Neural cell (in vitro differentiated cells): ENCODE results near the gene PSMB11. TPM values are rescaled to one million over a fixed set of nuclear protein-coding genes. Genes with fewer than 3 reads are reported as not detected.

Experiments used
- H2AFZ ChIP-seq: fragments of 200-600, 300-800 bp; sonication (generic), shearing (Covaris generic); 2 replicates; pipeline ENCODE4 v1.6.0; 2014; ENCODE audit warnings: low read depth, mild to moderate bottlenecking, antibody characterized with exemption, low read length, moderate library complexity
- H3F3A ChIP-seq: fragments of 200-600 bp; shearing (Covaris generic); 2 replicates; pipeline ENCODE4 v1.6.1; 2016; ENCODE audit warnings: mild to moderate bottlenecking, moderate library complexity, mixed read lengths, antibody characterized with exemption, low read length; ENCODE audit not compliant: insufficient read depth, poor library complexity, severe bottlenecking
- H3K27ac ChIP-seq: fragments of 200-600, 300-800 bp; sonication (generic), shearing (Covaris generic); 2 replicates; pipeline ENCODE4 v1.5.1; 2014; ENCODE audit warnings: mild to moderate bottlenecking, low read length, moderate library complexity
- H3K27me3 ChIP-seq: fragments of 300-800, 200-600 bp; sonication (generic), shearing (Covaris generic); 2 replicates; pipeline ENCODE4 v1.6.0; 2014; ENCODE audit warnings: mild to moderate bottlenecking, low read depth, low read length, moderate library complexity; ENCODE audit not compliant: insufficient read depth
- H3K36me3 ChIP-seq: fragments of 300-800, 200-600 bp; sonication (generic), shearing (Covaris generic); 2 replicates; pipeline ENCODE4 v1.5.1; 2014; ENCODE audit warnings: mild to moderate bottlenecking, antibody characterized with exemption, low read length, moderate library complexity; ENCODE audit not compliant: insufficient read depth
- H3K4me2 ChIP-seq: fragments of 300-800, 200-600 bp; sonication (generic), shearing (Covaris generic); 2 replicates; pipeline ENCODE4 v1.6.0; 2014; ENCODE audit warnings: mild to moderate bottlenecking, low read length
- H3K4me3 ChIP-seq: fragments of 300-800, 200-600 bp; sonication (generic), shearing (Covaris generic); 2 replicates; pipeline ENCODE4 v1.5.1; 2014; ENCODE audit warnings: mild to moderate bottlenecking, low read length, moderate library complexity
- H3K79me2 ChIP-seq: fragments of 200-600 bp; shearing (Covaris generic); replicated peaks from 2 replicates; pipeline ENCODE4 v1.6.0; 2014; ENCODE audit warnings: mild to moderate bottlenecking, low read length, moderate library complexity; ENCODE audit not compliant: insufficient read depth
- H3K9ac ChIP-seq: fragments of 300-800, 200-600 bp; sonication (generic), shearing (Covaris generic); 2 replicates; pipeline ENCODE4 v1.6.1; 2016; ENCODE audit warnings: mild to moderate bottlenecking, low read length, mixed read lengths
- H3K9me2 ChIP-seq: fragments of 200-600 bp; shearing (Covaris generic); 2 replicates; pipeline ENCODE4 v1.6.1; 2016; ENCODE audit warnings: mild to moderate bottlenecking, low read length, mixed read lengths; ENCODE audit not compliant: insufficient read depth
- H3K9me3 ChIP-seq: fragments of 200-600, 300-800 bp; sonication (generic), shearing (Covaris generic); 2 replicates; pipeline ENCODE4 v1.6.1; 2016; ENCODE audit warnings: mild to moderate bottlenecking, mixed run types, low read length, moderate library complexity, mixed read lengths
- H4K20me1 ChIP-seq: fragments of 200-600 bp; shearing (Covaris generic); 2 replicates; pipeline ENCODE4 v1.6.1; 2016; ENCODE audit warnings: mild to moderate bottlenecking, mixed run types; ENCODE audit not compliant: insufficient read depth
- CTCF ChIP-seq: fragments of 450-650 bp; IDR thresholded peaks from 2 replicates; pipeline ENCODE4 v1.5.1; 2014; ENCODE audit warnings: antibody characterized with exemption, mild to moderate bottlenecking, moderate library complexity; ENCODE audit not compliant: poor library complexity, severe bottlenecking
- EP300 ChIP-seq: fragments of 450-650 bp; conservative IDR thresholded peaks from 2 replicates; pipeline ENCODE4 v1.6.1; 2014; ENCODE audit warnings: antibody characterized with exemption, mild to moderate bottlenecking, moderate library complexity; ENCODE audit not compliant: poor library complexity, severe bottlenecking
- EZH2 ChIP-seq: fragments of 200-600, 300-800 bp; shearing (Covaris generic), sonication (generic); IDR thresholded peaks from 2 replicates; pipeline ENCODE4 v1.6.1; 2014; ENCODE audit warnings: antibody characterized with exemption, low read length, borderline replicate concordance, mild to moderate bottlenecking; ENCODE audit not compliant: insufficient read depth, poor library complexity, severe bottlenecking
- MXI1 ChIP-seq: fragments of 450-650 bp; conservative IDR thresholded peaks from 2 replicates; pipeline ENCODE4 v1.6.1; 2014; ENCODE audit warnings: antibody characterized with exemption, mild to moderate bottlenecking; ENCODE audit not compliant: poor library complexity, severe bottlenecking
- POLR2AphosphoS5 ChIP-seq: IDR thresholded peaks from 2 replicates; pipeline ENCODE4 v1.6.1; 2012
- RAD21 ChIP-seq: fragments of 450-650 bp; conservative IDR thresholded peaks from 2 replicates; pipeline ENCODE4 v1.6.1; 2014; ENCODE audit warnings: antibody characterized with exemption, mild to moderate bottlenecking, moderate library complexity
- SMC3 ChIP-seq: fragments of 450-650 bp; conservative IDR thresholded peaks from 2 replicates; pipeline ENCODE4 v1.6.1; 2014; ENCODE audit warnings: antibody characterized with exemption, mild to moderate bottlenecking, moderate library complexity; ENCODE audit not compliant: poor library complexity
- TAF1 ChIP-seq: IDR thresholded peaks from 2 replicates; pipeline ENCODE4 v1.6.1; 2012; ENCODE audit warnings: low read depth
- polyA plus RNA-seq: library from polyadenylated mRNA; depleted of rRNA; stranded (reverse); fragments of >200 nt; gene quantifications from 2 replicates; pipeline ENCODE4 v1.2.3, GENCODE V29; 2014
- TF ChIP-seq, protein P1 (sequence below): IDR thresholded peaks from 2 replicates; pipeline ENCODE4 v1.6.1; 2012; ENCODE audit warnings: borderline replicate concordance

Gene PSMB11
- polyA plus RNA-seq, 1 donor from 2014 or later: not detected

DNA sequence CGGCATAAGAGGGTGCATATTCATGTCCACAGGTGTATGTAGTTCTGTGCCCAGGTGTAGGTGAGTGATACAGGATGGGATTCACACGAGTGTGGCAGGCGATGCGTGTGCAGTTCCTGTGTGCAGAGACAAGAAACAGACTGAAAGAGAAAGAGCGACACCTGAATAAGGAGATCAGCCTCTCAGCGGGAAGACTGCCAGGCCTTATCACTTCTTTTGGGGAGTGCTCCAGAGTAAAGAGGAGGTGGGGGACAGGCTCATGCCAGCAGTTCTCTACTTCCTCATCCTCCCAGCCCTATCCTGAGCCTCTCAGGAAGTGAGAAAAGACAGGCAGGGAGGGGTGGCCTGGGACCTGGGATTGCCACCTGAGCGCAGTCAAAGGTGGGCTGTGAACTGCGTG, 2.8 kb downstream of the PSMB11 start:
- Histone ChIP-seq H3K9me2 (no peaks in the 10 kb centered on the region), H2AFZ (no peak overlapping the region), H3K79me2 (no peaks in the 10 kb centered on the region), H3K27me3 (no peaks in the 10 kb centered on the region), H3K36me3 (no peaks in the 10 kb centered on the region), H3K4me3 (no peak overlapping the region), H3K27ac (no peak overlapping the region), H3F3A (no peaks in the 10 kb centered on the region), H3K4me2 (no peak overlapping the region), H3K9ac (no peak overlapping the region), H3K9me3 (no peaks in the 10 kb centered on the region), H4K20me1 (no peaks in the 10 kb centered on the region)
- TF ChIP-seq CTCF (no peak), SMC3 (no peak), MXI1 (no peak), EP300 (no peak), EZH2 (no peak), RAD21 (no peak), POLR2AphosphoS5 (no peak), TAF1 (no peak)
- TF ChIP-seq, protein P1, sequence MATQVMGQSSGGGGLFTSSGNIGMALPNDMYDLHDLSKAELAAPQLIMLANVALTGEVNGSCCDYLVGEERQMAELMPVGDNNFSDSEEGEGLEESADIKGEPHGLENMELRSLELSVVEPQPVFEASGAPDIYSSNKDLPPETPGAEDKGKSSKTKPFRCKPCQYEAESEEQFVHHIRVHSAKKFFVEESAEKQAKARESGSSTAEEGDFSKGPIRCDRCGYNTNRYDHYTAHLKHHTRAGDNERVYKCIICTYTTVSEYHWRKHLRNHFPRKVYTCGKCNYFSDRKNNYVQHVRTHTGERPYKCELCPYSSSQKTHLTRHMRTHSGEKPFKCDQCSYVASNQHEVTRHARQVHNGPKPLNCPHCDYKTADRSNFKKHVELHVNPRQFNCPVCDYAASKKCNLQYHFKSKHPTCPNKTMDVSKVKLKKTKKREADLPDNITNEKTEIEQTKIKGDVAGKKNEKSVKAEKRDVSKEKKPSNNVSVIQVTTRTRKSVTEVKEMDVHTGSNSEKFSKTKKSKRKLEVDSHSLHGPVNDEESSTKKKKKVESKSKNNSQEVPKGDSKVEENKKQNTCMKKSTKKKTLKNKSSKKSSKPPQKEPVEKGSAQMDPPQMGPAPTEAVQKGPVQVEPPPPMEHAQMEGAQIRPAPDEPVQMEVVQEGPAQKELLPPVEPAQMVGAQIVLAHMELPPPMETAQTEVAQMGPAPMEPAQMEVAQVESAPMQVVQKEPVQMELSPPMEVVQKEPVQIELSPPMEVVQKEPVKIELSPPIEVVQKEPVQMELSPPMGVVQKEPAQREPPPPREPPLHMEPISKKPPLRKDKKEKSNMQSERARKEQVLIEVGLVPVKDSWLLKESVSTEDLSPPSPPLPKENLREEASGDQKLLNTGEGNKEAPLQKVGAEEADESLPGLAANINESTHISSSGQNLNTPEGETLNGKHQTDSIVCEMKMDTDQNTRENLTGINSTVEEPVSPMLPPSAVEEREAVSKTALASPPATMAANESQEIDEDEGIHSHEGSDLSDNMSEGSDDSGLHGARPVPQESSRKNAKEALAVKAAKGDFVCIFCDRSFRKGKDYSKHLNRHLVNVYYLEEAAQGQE: no peak

- H3K9ac ChIP-seq: no peak overlapping the region
- H3K36me3 ChIP-seq: no peaks in the 10 kb centered on the region
- no peak overlapping the region for H2AFZ ChIP-seq
- no peak overlapping the region for H3K4me2 ChIP-seq
- H3K27ac ChIP-seq: no peak overlapping the region
- no peak for TF ChIP-seq EP300
- no peak for TF ChIP-seq POLR2AphosphoS5
- no peak for TF ChIP-seq TAF1
- TF ChIP-seq SMC3: no peak
- no peaks in the 10 kb centered on the region for H3F3A ChIP-seq
- no peaks in the 10 kb centered on the region for H3K9me3 ChIP-seq
- no peaks in the 10 kb centered on the region for H4K20me1 ChIP-seq
- no peaks in the 10 kb centered on the region for H3K27me3 ChIP-seq
- H3K79me2 ChIP-seq: no peaks in the 10 kb centered on the region
- no peak overlapping the region for H3K4me3 ChIP-seq
- no peaks in the 10 kb centered on the region for H3K9me2 ChIP-seq
These were observed 3.7 kb downstream of the PSMB11 start for GRCh38 chr14:23045419-23046357.
